ENCODE data around the gene PHOSPHO2.

GRCh38 chr2:169712791-169713227 lies 18.5 kb downstream of the PHOSPHO2 start:
- TF ChIP-seq CTCF (IDR thresholded peaks at IDR 0.05): no peak
- TF ChIP-seq POLR2A (IDR thresholded peaks at IDR 0.05): no peak

Data from esophagus squamous epithelium (tissue), 4 donors.